ENCODE measurements around the gene NKAIN2. TPM values are rescaled to one million over a fixed set of nuclear protein-coding genes. Genes with fewer than 3 reads are reported as not detected.

Gene NKAIN2
- total RNA-seq, 2 donors from 2014 or later, result 0.29 TPM; not detected in 1

- no peaks in the 10 kb centered on the region for H3K36me3 ChIP-seq (ENCODE audit: control insufficient read depth, insufficient read depth, low read length)
- no peak overlapping the region for H3K27ac ChIP-seq (ENCODE audit: low read depth, low read length)
- no peaks in the 10 kb centered on the region for H3K27me3 Mint-ChIP-seq (ENCODE audit: insufficient read depth)
- H3K4me3 Mint-ChIP-seq, result no peak overlapping the region
- no peaks in the 10 kb centered on the region for H3K9me3 ChIP-seq (ENCODE audit: control insufficient read depth, low read length)
- no peak for TF ChIP-seq CTCF (conservative IDR thresholded peaks at IDR 0.05)
- no peaks in the 10 kb centered on the region for H3K4me1 ChIP-seq (ENCODE audit: control insufficient read depth, insufficient read depth, low read length)
- 79 to 95% methylated on average over 2 of the region's 2 CpGs for WGBS, 2 experiments (ENCODE audit: insufficient coverage in 1 of 2, insufficient read length in 1 of 2)
- DNase-seq, result peak; percentile 46
- H3K4me3 ChIP-seq (ENCODE audit: low read length), result no peak overlapping the region
- no peaks in the 10 kb centered on the region for H3K9me3 Mint-ChIP-seq
- H3K27ac Mint-ChIP-seq, result no peak overlapping the region
- peaks cover 5% of the 10 kb centered on the region for H3K4me1 Mint-ChIP-seq
- no peaks in the 10 kb centered on the region for H3K27me3 ChIP-seq (ENCODE audit: control insufficient read depth, insufficient read depth, low read length, poor library complexity, severe bottlenecking)
- no peak overlapping the region for H3K9ac ChIP-seq (ENCODE audit: extremely low read depth, low read length, poor library complexity, severe bottlenecking)
- H3K36me3 Mint-ChIP-seq (ENCODE audit: low read depth), result no peaks in the 10 kb centered on the region
Measured at GRCh38 chr6:124494956-124495664, 691.4 kb downstream of the NKAIN2 start.

GRCh38 chr6:124495665-124496190 lies 692.1 kb downstream of the NKAIN2 start:
- WGBS, 2 experiments (ENCODE audit: insufficient coverage in 1 of 2, insufficient read length in 1 of 2), result 90 to 93% methylated on average over 2 of the region's 2 CpGs
- Histone ChIP-seq H3K9me3 (ENCODE audit: control insufficient read depth, low read length) (no peaks in the 10 kb centered on the region), H3K9ac (ENCODE audit: extremely low read depth, low read length, poor library complexity, severe bottlenecking) (no peak overlapping the region), H3K36me3 (ENCODE audit: control insufficient read depth, insufficient read depth, low read length) (no peaks in the 10 kb centered on the region), H3K4me3 (ENCODE audit: low read length) (no peak overlapping the region), H3K4me1 (ENCODE audit: control insufficient read depth, insufficient read depth, low read length) (no peaks in the 10 kb centered on the region), H3K27me3 (ENCODE audit: control insufficient read depth, insufficient read depth, low read length, poor library complexity, severe bottlenecking) (no peaks in the 10 kb centered on the region), H3K27ac (ENCODE audit: low read depth, low read length) (no peak overlapping the region)
- no peak for DNase-seq
- H3K4me3 Mint-ChIP-seq, result no peak overlapping the region
- H3K27me3 Mint-ChIP-seq (ENCODE audit: insufficient read depth), result no peaks in the 10 kb centered on the region
- no peaks in the 10 kb centered on the region for H3K36me3 Mint-ChIP-seq (ENCODE audit: low read depth)
- H3K27ac Mint-ChIP-seq, result no peak overlapping the region
- peaks cover 5% of the 10 kb centered on the region for H3K4me1 Mint-ChIP-seq
- TF ChIP-seq CTCF (conservative IDR thresholded peaks at IDR 0.05), result no peak
- no peaks in the 10 kb centered on the region for H3K9me3 Mint-ChIP-seq

- H3K4me3 ChIP-seq (ENCODE audit: low read length), result no peak overlapping the region
- no peak overlapping the region for H3K27ac Mint-ChIP-seq
- no peak for TF ChIP-seq CTCF (conservative IDR thresholded peaks at IDR 0.05)
- H3K4me3 Mint-ChIP-seq, result no peak overlapping the region
- H3K27me3 ChIP-seq (ENCODE audit: control insufficient read depth, insufficient read depth, low read length, poor library complexity, severe bottlenecking), result no peaks in the 10 kb centered on the region
- H3K9ac ChIP-seq (ENCODE audit: extremely low read depth, low read length, poor library complexity, severe bottlenecking), result no peak overlapping the region
- no peaks in the 10 kb centered on the region for H3K9me3 Mint-ChIP-seq
- 92 to 100% methylated on average over 1 of the region's 1 CpG for WGBS, 2 experiments (ENCODE audit: insufficient coverage in 1 of 2, insufficient read length in 1 of 2)
- H3K4me1 Mint-ChIP-seq, result peaks cover 5% of the 10 kb centered on the region
- H3K27me3 Mint-ChIP-seq (ENCODE audit: insufficient read depth), result no peaks in the 10 kb centered on the region
- H3K27ac ChIP-seq (ENCODE audit: low read depth, low read length), result no peak overlapping the region
- H3K4me1 ChIP-seq (ENCODE audit: control insufficient read depth, insufficient read depth, low read length), result no peaks in the 10 kb centered on the region
- no peaks in the 10 kb centered on the region for H3K9me3 ChIP-seq (ENCODE audit: control insufficient read depth, low read length)
- no peaks in the 10 kb centered on the region for H3K36me3 ChIP-seq (ENCODE audit: control insufficient read depth, insufficient read depth, low read length)
- no peaks in the 10 kb centered on the region for H3K36me3 Mint-ChIP-seq (ENCODE audit: low read depth)
- DNase-seq, result no peak
Measured at GRCh38 chr6:124496334-124496733, 692.7 kb downstream of the NKAIN2 start.
